Esophagus squamous epithelium (tissue), 5 donors: ENCODE data around the gene SH2D2A. TPM values are rescaled to one million over a fixed set of nuclear protein-coding genes. Genes with fewer than 3 reads are reported as not detected.

Experiments
- DNase-seq: peaks from one replicate; lab custom pipeline; 2025; lab: John Stamatoyannopoulos, UW
- H3K27ac ChIP-seq, 4 donors: fragments of 200-600 bp; sonication (generic); one replicate each; pipeline ENCODE4 v1.5.1; 2016 to 2019; ENCODE audit warnings: mild to moderate bottlenecking in 1 of 4
- H3K27me3 ChIP-seq, 4 donors: fragments of 200-600 bp; sonication (generic); 1 replicate in 3 of 4; 2 replicates in 1 of 4; pipeline versions ENCODE4 v1.5.1 to v1.6.0; 2017 to 2021; ENCODE audit warnings: antibody characterized with exemption in 1 of 4
- H3K36me3 ChIP-seq, 3 donors: fragments of 200-600 bp; sonication (generic); one replicate each; pipeline ENCODE4 v1.5.1; 2016 to 2019
- H3K4me1 ChIP-seq, 3 donors: fragments of 200-600 bp; sonication (generic); one replicate each; pipeline ENCODE4 v1.5.1; 2017 to 2019
- H3K4me3 ChIP-seq, 4 donors: fragments of 200-600 bp; sonication (generic); 1 replicate in 3 of 4; 2 replicates in 1 of 4; pipeline ENCODE4 v1.5.1; 2016 to 2019; ENCODE audit warnings: mild to moderate bottlenecking in 2 of 4, moderate library complexity in 1 of 4
- H3K9me3 ChIP-seq, 3 donors: fragments of 200-600 bp; sonication (generic); one replicate each; pipeline ENCODE4 v1.5.1; 2016 to 2019
- CTCF ChIP-seq, 6 experiments: fragments of 450-650 bp in 4 of 6; fragments of 200-600 bp in 2 of 6; sonication (generic) in 2 of 6; IDR thresholded peaks; one replicate each; pipeline ENCODE4 v1.5.1; 2016 to 2019; ENCODE audit warnings: antibody characterized with exemption in 6 of 6, mild to moderate bottlenecking in 4 of 6, moderate library complexity in 4 of 6
- POLR2A ChIP-seq, 4 donors: fragments of 450-650 bp; IDR thresholded peaks; one replicate each; pipeline ENCODE4 v1.6.1; 2017; ENCODE audit warnings: antibody characterized with exemption in 4 of 4, mild to moderate bottlenecking in 4 of 4, moderate library complexity in 3 of 4
- WGBS, 2 donors: methylation state at CpG; one replicate each; pipeline ENCODE4 v1.1.5; 2018; 5-methylcytosine and 5-hydroxymethylcytosine counted together
- intact Hi-C: fragments of 100-400 bp; cut with DNase I; formaldehyde crosslinking; loops from one replicate; pipeline ENCODE4 v1.15.0; 2022
- total RNA-seq, 4 donors: library from RNA; depleted of rRNA; stranded (reverse); fragments of >200 nt; gene quantifications; one replicate each; pipeline ENCODE4 v1.1.0, GENCODE V29; 2016
- donor health status: DM: yes; HTN: yes; CAD: no.

Gene SH2D2A
- total RNA-seq: 1 to 10 TPM in 2 of 4 donors, under 1 TPM in 1, not detected in 1; 0.32 to 2.0 (median 1.7) TPM

DNA sequence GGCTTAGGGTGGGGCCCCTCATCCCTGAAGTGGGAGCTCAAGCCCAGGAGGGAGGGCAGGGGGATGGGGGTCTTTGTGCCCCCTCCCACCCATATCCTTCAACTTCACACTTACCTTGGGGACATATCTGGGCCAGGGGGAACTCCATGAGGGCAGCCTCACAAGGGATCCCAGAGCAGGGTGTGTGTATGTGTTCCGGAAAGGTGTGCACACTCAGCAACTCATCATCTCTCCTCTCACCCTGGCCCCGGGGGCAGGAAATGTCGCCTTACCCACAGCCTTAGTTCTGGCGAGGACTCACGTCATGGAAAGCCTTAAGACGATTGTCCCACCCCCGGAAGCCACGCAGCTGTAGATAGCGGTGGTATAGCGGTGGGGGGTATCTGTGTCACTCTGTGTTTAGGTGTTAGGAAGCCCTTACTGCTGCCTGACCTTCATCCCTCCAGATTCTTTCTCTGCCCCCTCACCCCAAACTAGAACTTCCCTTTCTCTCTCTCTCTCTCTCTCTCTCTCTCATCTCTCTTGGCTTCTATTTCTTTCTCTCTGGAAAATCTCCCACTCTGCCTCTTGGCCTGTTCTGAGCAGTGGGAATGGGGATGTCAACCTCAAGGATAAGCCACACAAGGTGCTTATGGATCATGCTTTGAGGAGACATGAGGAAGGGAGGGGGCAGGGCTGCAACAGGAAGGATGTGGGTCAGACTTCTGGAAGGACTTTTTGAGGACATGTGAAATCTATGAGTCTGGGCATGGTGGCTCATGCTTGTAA lies at the start of gene SH2D2A:
Gene SH2D2A (minus strand): TSS at position 288 of the 768 bp plus-strand sequence. CDS start 140 bp downstream, at position 148.
- peak in 2 of 4 donors; percentile 46 to 72 for TF ChIP-seq POLR2A (IDR thresholded peaks at IDR 0.05)
- TF ChIP-seq CTCF (IDR thresholded peaks at IDR 0.05): no peak
- 17 to 22% methylated on average over 7 to 9 of the region's 10 CpGs for WGBS, 2 donors
- Histone ChIP-seq H3K27ac (peak within 1 kb of the TSS; percentile 55 to 81 (median 73)), H3K4me1 (peaks cover 12 to 45% (median 21%) of the 10 kb centered on the region in 3 donors), H3K27me3 (peaks cover 0 to 16% (median 0%) of the 10 kb centered on the region in 4 donors), H3K9me3 (no peaks in the 10 kb centered on the region), H3K36me3 (no peaks in the 10 kb centered on the region), H3K4me3 (peak within 1 kb of the TSS; percentile 2 to 38 (median 25))
- DNase-seq: peak; percentile 23
- intact Hi-C loops: no loop called here

GRCh38 chr1:156865865-156866248 lies 49.2 kb upstream of the SH2D2A start:
- H3K27me3 ChIP-seq: peaks cover 8 to 71% (median 12%) of the 10 kb centered on the region in 4 donors
- H3K27ac ChIP-seq: no peak overlapping the region
- DNase-seq: no peak
- H3K9me3 ChIP-seq: no peaks in the 10 kb centered on the region
- WGBS, 2 donors: 65 to 73% methylated on average over 4 of the region's 4 CpGs
- H3K36me3 ChIP-seq: no peaks in the 10 kb centered on the region
- no peak for TF ChIP-seq POLR2A (IDR thresholded peaks at IDR 0.05)
- no peak for TF ChIP-seq CTCF (IDR thresholded peaks at IDR 0.05)
- intact Hi-C loops: no loop called here
- peaks cover 3 to 6% (median 4%) of the 10 kb centered on the region in 3 donors for H3K4me1 ChIP-seq
- no peak overlapping the region for H3K4me3 ChIP-seq

GRCh38 chr1:156865258-156865657 lies 48.6 kb upstream of the SH2D2A start:
- WGBS, 2 donors: 80 to 84% methylated on average over 9 of the region's 9 CpGs
- Histone ChIP-seq H3K4me1 (peaks cover 9 to 12% (median 10%) of the 10 kb centered on the region in 3 donors), H3K27me3 (peaks cover 8 to 77% (median 16%) of the 10 kb centered on the region in 4 donors), H3K36me3 (no peaks in the 10 kb centered on the region), H3K27ac (no peak overlapping the region), H3K9me3 (no peaks in the 10 kb centered on the region), H3K4me3 (no peak overlapping the region)
- intact Hi-C loops: no loop called here
- TF ChIP-seq CTCF (IDR thresholded peaks at IDR 0.05) (no peak), POLR2A (IDR thresholded peaks at IDR 0.05) (no peak)
- DNase-seq: no peak

DNA sequence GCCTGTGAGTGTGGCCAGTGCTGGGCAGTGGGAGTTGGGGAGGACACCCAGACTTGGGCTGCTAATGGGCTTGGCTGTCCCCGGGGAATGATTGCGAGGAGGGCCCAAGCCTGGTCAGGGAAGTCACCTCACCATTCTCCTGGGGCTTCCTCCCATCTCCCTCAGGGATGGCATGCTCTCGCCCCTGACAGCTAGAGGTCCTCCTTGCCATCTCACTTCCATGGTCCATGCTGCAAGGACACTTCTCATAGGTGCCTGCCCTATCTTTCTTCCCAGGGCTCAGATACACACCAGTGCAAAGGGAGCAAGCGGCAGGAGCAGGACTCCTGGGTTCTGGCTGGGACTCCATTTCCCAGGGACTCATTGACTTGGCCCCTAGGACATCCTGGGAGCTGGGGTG lies 48.1 kb upstream of the SH2D2A start:
- Histone ChIP-seq H3K36me3 (no peaks in the 10 kb centered on the region), H3K27me3 (peaks cover 8 to 81% (median 18%) of the 10 kb centered on the region in 4 donors), H3K4me1 (peaks cover 13 to 17% (median 14%) of the 10 kb centered on the region in 3 donors), H3K4me3 (no peak overlapping the region), H3K27ac (no peak overlapping the region), H3K9me3 (no peaks in the 10 kb centered on the region)
- DNase-seq: no peak
- intact Hi-C loops: no loop called here
- TF ChIP-seq CTCF (IDR thresholded peaks at IDR 0.05) (no peak), POLR2A (IDR thresholded peaks at IDR 0.05) (no peak)
- WGBS, 2 donors: no CpG with 5 or more reads among the region's 4 CpGs

DNA sequence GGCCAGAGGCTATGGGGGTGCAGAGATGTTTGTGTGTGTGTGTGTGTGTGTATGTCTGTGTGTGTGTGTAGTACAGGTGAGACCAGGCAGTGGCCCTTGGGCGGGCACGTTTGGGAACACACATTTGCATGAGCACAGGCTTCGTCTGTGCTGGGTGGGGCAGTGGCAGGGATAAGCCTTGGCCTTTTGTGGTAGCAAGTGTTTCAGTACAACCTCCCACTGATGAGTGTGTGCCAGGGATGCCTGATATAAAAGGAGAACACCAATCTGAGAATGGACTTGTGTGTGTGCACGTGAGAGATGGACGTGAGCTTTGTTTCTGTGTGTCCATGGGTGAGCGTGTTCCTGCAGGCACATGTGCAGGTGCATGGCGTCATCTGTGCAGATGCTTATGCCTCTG lies 47.0 kb upstream of the SH2D2A start:
- Histone ChIP-seq H3K36me3 (no peaks in the 10 kb centered on the region), H3K4me3 (no peak overlapping the region), H3K4me1 (peaks cover 24 to 28% (median 26%) of the 10 kb centered on the region in 3 donors), H3K9me3 (no peaks in the 10 kb centered on the region), H3K27ac (no peak overlapping the region), H3K27me3 (peaks cover 8 to 92% (median 21%) of the 10 kb centered on the region in 4 donors)
- DNase-seq: no peak
- no peak for TF ChIP-seq POLR2A (IDR thresholded peaks at IDR 0.05)
- TF ChIP-seq CTCF (IDR thresholded peaks at IDR 0.05): no peak
- 71 to 76% methylated on average over 4 to 6 of the region's 7 CpGs for whole genome bisulfite sequencing, 2 donors
- intact Hi-C loops: no loop called here
